GM12872 (cell line): ENCODE measurements around the gene SVEP1.

ENCODE experiments used
- CTCF ChIP-seq: IDR thresholded peaks from 3 replicates; pipeline ENCODE4 v1.5.1; 2011; ENCODE audit warnings: low read depth, mild to moderate bottlenecking, low read length, moderate library complexity; ENCODE audit not compliant: insufficient read depth

Gene SVEP1

DNA sequence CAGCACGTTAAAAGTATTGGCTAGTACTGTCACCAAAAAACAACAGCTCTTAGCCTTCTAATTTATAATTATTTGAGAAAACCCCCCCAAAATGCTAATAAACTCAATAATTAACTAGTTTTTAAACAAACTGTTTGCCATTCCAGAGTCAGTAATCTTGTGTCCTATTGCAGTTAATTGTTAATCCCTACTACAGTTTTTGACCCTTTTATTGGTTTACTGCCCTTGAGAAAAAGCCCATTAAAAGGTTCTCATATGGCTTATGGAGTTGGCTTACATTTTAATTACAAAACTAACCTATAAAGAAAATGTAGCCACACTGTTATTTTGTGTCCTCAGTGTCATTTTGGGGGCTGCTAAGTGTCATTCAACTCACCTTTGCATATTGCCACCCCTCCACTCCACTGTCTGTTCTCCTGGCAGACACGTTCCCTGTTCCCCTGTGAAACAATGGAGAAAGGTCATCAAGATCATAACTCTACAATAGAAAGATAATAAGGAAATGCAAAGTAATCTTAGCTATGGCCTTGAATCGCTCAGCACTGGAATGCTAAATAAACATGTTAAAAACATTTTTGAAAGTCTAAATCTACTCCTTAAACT is 190.3 kb downstream of the SVEP1 start:
- no peak for TF ChIP-seq CTCF

DNA sequence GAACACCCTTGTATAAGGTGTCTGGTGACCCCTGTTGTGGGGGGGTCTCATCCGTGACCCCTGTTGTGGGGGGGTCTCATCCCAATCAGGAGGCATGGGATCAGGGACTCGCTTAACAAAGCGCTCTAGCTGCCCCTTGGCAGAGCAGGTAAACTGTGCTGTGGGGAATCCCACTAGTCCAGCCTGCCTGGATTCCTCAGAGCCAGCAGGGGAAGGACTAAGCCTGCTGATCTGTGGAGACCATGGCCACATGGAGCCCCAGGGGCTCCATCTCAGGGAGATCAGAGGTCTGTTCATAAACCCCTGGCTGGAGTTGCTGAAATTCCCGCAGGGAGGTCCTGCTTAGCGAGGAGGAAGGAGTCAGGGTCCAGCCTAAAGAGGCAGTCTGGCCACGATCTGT is 196.1 kb downstream of the SVEP1 start:
- TF ChIP-seq CTCF: no peak

GRCh38 chr9:110382731-110383130 is 196.8 kb downstream of the SVEP1 start:
- TF ChIP-seq CTCF: no peak

- TF ChIP-seq CTCF: no peak
These were observed 208.0 kb downstream of the SVEP1 start for GRCh38 chr9:110371411-110372007.

DNA sequence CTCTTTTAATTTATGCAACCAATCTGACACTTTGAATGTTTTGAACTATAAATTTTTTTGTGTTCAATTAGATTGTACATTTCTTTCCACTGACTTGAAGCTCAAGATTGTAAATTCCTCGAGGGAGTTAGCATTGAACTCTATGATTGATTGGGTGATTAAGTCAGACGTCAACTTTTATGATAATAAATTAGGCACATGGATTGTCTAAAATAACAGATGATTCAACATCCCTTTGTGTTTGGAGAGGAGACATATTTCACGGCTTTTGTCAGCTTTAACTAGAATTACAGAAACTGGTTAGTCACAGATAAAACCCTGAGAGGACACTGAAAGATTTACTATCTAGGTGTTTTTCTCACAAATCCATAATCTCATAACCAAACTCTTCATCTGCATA is 209.2 kb downstream of the SVEP1 start:
- no peak for TF ChIP-seq CTCF

- no peak for TF ChIP-seq CTCF
These were observed 215.1 kb downstream of the SVEP1 start for GRCh38 chr9:110364451-110364850.

DNA sequence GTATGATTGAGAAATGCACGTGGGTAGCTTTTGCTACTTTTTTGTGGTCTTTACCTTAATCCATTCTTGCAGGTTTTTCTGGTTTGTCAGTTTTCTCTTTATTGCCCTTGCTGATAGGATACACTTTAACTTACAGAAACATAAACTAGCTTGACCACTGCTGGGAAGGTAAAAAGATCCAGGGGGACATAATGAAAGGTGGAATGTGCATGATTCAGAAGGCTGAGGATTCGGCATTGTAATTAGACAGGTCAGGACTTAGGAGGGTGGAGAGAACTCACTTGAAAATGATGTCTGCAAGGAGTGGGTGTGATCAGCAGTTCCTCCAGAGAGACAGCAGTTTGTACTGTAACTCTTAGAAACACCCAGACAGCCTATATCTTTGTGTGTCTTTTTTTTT is 222.0 kb downstream of the SVEP1 start:
- no peak for TF ChIP-seq CTCF
